Suppressor macrophage treated with lipopolysaccharide for 4 hours (primary cell): Measurements from ENCODE around the gene EML6.
"Not testable (repeated sequence)": the region's sequence is repeated elsewhere in the genome, so short reads cannot be mapped to it uniquely, and the experiment has no call there.

Source experiments
- DNase-seq: peaks from one replicate; pipeline ENCODE4 v3.0.0-alpha.2; 2020

EML6 gene

DNA sequence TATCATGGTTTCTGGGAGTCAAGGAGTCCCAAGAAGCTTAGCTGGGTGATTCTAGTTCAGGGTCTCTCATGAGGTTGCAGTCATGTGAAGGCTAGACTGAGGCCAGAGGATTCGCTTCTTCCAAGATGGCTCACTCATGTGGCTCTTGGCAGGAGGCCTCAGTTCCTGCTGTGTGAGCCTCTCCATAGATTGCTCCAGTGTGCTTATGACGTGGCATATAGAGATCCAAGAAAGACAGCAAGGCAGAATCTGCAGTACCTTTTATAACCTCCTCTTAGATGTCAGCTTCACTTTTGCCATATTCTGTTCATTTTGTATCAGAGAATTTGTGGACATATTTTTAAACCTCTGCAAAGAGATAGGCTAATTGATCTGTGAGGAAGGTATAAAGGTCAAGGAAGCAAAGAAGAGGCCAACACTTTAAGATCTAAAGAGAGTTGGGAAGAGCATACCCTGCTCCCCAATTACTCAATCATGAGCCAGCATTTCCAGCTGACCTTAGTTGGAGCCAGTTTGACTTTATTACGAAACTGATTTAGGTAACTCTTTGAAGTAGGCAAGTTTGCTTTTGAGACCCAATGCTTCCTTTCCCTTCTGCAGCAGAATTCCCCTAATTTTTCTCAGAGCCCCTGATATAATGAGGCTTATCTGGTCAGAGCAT lies 134.7 kb downstream of the EML6 start:
- DNase-seq = no peak

DNA sequence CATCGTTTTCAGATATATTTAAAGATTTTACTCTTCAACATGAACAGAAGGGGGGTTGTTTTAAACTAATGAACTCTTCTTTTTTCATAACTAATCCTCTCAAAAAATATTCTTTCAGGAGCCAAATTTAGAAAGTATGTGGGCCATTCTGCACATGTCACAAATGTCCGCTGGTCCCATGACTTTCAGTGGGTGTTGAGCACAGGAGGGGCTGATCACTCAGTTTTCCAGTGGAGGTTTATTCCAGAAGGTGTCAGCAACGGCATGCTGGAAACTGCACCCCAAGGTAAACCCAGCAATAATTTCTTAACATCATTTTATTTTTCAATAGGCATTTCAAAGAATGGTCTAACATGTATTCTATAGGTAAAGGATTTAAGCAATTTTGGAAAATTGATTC lies 136.0 kb downstream of the EML6 start:
- DNase-seq = no peak

DNA sequence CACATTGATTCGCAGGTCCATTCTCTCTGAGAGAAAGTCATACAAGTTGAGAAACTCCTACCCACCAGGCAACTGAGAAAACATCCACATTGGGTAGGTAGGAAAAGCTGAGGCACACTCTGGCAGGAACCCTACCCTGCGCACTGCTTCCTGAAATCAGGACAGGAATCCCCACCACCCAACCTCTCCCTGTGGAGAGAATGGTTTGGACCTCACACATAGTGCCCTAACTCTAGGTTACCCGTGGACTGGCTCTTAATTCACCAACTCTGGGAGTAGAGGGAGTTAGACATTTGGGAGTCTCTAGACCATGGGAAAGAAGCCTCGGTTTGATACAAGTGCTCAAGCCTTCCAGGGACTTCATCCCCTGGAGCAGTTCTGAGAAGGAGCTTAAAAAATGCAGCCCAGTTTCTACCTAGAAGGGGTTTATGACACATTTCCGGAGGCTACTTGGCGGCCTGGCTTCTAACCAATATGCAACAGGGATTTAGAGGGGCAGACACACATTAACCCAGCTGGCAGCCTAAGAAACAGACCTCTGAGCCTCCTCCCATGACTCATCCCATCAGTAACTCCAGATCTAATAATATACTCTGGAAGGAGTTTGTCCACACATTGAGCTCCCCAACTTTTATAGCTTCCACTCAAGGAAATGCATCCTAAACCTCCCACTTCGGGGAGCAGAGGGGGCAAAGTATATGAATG lies 136.7 kb downstream of the EML6 start:
- DNase-seq = no peak

DNA sequence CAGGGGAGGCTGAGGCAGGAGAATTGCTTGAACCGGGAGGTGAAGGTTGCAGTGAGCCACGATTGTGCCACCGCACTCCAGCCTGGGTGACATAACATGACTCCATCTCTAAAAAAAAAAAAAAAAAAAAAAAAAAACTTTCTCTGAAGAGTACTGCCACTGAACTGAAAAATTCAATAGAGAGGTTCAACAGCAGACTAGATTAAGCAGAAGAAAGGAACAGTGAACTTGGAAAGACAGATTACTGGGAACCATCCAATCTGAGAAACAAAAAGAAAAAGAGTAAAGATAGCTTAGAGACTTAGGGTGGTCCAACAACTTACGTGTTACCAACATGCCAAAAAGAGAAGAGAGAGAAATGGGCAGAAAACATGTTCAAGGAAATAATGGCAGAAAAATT lies 138.8 kb downstream of the EML6 start:
- DNase-seq = no peak

DNA sequence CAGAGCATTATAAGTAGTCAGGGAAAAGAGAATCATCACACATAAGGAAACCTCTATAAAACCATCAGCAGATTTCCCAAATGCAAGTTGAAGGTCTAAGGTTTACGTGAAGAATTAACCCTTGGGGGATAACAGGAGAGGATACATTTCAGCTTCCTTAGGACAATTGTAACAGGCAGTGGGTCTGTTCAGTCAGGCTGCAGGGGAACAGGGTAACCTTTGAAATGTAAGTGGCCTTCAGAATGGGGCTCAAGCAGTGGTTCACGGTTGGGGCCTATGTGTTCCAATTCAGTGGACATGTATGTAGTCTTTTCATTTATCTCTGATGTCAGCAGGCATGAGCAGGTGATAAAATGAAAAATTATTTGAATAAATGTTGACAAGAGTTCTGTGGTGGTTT lies 139.3 kb downstream of the EML6 start:
- no peak for DNase-seq

DNA sequence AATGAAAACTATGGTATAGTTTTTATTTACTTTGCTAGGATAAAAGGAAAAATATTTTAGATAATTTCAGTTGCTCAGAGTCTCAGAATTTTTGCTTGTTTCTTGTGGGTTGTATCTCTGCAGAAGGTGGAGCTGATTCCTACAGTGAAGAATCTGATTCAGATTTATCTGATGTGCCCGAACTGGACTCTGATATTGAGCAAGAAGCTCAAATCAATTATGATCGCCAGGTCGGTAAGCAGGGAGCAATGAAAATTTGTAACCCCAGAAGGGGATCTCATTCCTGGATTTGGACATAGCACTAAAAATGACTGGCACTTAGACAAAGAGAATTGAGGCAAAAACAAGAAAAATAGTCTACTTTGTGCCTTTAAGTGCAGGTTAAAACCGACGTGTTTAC lies 140.2 kb downstream of the EML6 start:
- DNase-seq = no peak

DNA sequence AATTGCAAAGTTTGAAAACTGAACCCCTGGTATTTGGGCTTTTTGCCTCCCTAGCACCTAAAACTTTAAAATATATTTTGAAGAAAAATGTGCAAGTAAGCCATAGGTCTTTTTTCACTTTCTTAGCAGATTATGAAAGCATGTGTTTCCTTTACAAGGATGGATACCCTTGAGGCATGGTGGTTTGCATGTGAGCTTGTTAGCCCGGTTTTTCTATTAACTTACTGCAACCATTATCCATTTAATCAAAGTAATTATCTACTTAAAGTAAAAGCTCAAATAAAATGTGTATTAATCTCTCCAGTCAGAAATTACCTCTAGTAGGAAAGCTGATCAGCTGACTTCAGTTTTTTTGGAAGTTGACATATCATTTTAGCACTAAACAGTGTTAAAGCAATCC lies 140.6 kb downstream of the EML6 start:
- DNase-seq = no peak

DNA sequence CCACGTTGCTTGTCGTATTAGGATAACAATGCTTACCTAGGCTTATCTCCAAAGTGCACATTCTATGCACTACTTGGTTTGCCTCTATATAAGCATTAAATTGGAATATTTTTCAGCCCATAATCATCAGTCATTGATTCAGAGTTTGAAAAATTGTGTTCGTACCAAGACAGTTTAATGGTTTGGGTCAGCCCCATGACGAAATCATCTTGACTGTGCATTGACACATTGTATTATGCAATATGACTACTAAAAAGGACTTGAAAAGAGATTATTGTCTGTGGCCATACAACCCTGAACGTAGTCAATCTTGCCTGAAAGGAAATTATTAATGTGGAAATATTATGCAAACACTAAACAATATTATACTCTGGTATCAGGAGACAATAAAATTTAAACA lies 141.3 kb downstream of the EML6 start:
- peak; percentile 28 for DNase-seq

DNA sequence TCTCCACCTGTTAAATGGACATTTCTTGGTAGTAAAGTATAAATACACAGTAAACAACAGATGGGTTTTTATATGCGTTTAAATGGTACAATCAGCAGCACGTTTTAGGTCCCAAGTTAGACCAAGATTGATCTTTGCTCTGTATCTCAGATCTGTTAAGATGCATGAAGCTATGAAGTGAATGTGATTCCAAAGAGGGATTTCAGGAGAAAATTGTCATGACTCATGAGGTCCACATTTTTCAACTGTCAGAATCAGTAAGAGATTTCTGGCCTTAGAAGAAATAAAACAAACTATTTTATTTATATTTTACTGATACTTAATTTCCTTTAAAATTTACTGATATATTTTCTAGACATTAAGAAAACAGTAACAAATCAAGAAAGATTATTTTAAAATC lies 142.7 kb downstream of the EML6 start:
- no peak for DNase-seq

DNA sequence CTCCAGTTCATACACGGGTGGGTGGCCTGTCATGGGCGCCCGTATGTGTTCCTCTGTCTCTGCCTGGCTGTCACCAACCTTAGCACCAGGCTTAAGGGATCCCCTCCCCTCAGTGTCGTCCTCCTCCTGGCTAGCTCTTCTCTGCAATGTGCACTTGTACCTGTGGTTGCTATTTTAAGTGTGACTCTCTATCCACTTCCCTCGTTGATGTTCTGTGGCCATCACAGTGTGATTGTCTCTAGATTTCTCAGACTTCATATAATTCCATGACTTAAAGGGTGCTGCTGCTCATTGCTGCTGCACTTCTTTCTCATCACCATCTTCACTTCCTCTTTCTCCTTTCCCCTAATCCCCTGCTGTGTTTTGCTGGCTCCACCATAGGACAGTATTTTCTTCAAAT lies 143.4 kb downstream of the EML6 start:
- DNase-seq = peak; percentile 24

DNA sequence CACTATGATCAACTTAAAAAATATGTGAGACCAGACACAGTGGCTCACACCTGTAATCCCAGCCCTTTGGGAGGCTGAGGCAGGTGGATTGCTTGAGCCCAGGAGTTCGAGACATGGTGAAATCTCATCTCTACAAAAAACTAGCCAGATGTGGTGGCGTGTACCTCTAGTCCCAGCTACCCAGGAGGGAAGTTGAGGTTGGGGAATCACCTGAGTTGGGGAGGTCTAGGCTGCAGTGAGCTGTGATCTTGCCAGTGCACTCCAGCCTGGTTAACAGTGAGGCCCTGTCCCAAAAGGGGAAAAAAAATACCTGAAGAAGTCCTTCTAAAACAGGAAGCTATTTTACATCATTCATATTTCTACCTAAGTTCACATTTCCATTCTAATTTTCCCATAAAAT lies 144.0 kb downstream of the EML6 start:
- no peak for DNase-seq

DNA sequence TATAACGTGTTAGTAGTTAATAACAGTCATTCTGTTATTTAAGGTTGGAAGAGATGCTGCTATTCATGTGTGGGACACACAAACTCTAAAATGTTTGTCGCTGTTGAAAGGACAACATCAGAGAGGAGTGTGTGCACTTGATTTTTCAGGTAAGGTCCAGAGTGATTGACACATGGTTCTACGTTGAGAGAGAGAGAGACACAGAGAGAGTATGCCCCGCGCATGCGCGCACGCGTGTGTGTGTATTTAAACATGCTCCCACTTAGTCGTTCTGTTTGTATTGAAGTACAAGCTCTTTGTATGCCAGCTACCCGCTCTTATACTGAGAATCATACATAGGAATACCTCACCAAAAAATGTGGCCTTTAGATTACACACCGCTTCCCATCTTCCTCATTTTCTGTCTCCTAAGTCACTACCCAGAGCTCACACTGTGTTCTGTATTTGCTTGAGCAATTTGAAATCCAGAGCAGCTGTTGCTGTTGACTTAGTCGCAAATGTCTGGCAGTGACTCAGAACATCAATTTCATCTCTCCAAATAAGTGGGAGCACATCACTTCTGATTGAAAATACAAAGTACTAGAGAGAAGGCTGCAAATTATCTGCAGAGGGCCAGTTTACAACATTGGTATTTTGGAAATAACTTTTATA lies 148.1 kb downstream of the EML6 start:
- DNase-seq = peak; percentile 4

DNA sequence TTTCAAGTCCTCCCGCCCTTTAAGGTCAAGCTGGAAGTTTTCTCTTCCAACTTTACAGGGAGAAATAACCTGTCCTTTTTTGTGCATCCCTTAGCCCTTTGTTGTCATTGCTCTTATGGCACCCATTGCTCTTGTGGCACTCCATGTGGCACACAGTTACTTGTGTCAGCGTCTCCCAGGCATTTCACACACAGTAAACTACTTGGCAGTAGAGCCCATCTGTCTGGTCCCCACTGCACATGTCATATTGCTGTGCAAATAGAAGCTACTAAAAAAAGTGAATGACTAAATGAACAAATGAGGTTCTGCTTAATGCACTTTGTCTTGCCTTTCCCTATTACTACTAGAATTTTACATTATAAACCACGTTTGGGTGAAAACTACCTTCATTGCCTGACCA lies 149.3 kb downstream of the EML6 start:
- no peak for DNase-seq

DNA sequence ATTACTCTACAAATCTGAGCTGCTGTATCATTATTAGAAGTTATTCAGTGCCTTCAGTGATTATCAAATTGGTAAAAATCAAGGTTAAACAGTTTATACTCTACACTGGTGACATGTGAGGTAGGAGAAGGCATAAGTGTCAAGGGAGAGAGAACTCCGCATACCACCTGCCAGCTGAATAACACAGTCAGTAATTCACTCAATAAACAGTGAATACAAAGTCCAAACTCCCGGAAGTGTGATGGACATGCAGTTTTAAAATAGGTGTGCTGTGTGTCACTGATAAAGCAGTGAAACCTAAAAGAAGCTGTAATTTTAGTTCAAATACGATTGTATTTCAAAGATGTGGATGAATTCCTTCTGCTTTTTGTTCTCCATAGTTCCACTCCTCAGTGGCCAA lies 149.8 kb downstream of the EML6 start:
- not testable (repeated sequence) for DNase-seq

DNA sequence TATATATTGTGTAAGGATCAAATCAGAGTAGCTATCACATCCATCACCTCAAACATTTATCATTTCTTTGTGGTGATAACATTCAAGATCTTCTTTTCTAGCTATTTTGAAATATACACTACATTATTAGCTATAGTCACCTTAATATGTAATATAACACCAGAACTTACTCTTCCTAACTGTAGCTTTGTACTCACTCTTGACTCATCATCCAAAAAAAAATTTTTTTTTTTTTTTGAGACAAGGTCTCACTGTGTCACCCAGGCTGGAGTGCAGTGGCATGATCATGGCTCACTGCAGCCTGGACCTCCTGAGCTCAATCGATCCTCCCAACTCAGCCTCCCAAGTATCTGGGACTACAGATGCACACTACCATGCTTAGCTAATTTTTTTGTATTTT lies 153.3 kb downstream of the EML6 start:
- DNase-seq = no peak

DNA sequence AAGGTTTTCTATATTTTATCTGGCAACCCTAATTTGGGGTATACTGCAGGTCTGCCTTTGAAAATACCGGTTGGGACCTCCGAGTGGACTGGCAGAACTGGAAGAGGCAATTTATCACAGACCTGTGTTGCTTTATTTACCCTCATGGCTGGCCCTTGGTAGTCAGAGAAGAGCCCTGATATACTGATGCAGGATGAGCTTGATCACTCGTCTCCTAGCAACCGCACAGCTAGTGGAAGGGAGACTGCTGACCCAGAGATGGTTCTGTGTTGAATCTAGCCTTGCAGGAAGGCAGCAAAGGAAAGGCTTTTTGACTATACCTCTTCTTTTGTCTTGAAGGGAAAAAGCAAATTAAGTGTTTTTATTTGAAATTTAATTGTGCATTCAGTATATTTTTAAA lies 154.7 kb downstream of the EML6 start:
- DNase-seq = no peak

DNA sequence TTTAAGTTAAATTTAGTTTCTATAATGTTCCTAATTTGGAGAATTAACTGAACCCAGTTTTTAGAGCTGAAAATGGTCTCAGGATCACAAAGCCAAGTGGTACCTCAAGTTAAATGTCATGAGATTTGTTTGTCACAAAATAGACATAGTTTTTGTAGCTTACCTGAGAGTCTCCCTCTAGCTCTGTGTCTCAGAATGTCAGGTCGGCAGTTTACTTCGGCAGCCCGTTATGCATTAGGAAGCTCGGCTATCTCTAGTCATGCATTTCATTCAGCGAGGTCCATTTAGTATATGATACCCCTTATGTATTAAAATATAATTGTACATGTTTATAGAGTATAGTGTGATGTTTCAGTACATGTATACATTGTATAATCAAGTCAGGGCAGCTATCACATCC lies 155.6 kb downstream of the EML6 start:
- no peak for DNase-seq

DNA sequence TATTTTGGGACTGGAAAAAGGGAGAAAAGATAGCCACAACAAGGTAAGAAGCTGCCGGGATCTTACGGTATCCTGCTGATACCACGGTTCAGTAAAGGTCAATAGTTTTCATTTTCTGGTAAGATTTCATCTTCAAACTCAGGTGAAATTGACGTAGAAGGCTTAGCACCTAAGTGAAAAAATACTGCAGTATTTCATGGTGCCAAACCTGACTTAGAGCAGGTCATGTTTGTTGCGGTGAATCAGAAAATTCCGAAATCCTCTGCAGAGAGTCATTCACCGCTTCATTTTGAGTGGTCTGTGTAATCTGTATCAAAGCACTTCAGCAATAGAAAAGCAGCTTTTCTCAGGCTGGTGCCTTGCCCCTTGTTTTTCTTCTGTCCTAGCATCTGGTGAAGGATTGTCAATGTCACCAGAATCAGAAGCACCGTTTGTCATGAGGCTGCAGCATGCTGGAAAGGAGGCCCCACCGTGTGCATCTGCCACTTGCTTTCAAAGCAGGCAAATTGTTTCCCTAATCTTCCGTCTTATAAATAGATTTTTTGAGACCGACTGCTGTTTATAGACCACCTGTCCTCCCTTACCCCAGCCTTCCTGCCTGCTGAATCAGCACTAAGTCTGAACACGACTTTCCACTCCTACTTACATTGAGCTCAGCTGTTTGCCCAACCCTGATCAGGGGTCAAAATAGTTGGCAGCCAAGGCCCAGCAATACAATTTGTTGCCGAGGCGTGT lies 156.3 kb downstream of the EML6 start:
- DNase-seq = no peak

DNA sequence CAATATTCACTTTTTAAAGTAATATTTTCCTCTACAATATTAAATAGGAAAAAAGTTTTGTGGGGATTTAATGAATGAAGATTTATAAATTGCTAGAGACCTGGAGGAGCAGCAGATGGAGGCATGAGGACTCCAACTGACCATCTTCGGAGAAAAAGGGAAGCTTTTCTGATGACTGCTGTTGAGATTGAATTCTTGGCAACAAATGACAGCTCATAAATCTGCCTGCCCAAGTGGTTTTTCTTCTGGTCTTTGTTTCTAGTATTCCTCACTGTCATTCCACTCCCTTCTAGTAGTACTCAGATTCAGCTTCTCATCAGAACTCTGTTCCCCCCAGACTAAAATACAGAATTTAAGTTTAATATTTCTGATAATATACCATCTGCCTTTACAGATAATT lies 157.0 kb downstream of the EML6 start:
- DNase-seq = no peak

DNA sequence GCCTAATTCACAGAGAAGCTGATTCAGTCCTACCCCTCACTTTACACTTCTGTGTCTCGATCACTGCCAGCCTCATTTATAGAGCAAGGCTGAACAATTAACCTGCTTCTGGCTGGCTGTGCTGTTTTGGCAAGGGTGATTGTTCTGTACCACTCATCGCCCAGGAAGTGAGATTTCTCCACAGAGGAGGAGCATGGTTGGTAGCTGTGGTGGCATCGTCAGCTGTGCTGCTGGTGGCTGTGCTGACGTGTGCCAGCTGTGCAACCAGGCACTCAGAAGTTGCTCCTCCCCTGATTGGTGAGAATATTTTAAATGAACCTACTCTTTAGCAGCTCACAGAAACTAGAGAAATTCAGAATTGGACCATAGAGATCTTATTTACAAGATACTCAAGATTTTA lies 158.3 kb downstream of the EML6 start:
- DNase-seq = no peak

DNA sequence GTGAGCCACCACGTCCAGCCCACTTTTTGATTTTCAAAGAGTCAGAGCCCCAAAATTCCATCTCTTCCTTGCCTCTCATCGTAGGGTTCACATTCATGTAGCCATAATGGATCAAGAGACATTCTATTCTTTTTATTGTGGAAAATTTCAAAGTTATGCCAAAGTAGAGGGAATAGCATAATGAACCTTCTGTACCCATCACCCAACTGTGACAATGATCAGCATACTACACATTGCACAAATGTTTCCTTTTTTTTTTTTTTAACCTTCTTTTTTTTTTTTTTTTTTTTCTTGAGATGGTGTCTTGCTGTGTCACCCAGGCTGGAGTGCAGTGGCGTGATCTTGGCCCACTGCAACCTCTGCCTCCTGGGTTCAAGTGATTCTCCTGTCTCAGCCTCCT lies 162.4 kb downstream of the EML6 start:
- DNase-seq = no peak

DNA sequence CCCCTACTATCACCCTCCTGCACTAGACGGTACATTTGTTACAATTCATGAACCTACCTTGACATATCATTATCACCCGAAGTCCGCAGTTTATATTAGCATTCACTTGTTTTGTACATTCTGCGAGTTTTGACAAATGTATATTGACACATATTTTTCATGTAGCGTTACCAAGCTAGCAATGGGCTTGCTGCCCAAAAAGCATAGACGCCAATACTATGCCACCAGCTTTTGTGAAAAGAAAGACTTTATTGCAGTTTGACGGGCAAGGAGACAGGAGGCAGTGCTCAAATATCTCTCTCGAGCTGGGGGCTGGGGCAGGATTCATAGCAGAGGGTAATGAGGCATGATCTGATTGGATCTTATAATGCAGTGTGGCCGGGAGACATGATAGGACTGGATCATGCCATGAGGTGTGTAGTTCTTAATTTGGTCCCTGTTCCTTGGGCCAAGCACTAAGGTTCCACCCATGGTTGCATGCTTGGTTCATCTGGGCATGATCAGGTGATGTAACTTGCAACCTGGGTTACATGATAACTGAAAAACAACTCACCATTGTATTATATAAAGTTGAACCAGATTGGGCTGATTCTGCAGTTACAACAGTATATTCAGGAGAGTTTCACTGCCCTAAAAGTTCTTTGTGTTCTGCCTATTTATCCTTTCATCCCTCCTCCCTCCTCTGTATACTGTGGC lies 164.5 kb downstream of the EML6 start:
- no peak for DNase-seq

DNA sequence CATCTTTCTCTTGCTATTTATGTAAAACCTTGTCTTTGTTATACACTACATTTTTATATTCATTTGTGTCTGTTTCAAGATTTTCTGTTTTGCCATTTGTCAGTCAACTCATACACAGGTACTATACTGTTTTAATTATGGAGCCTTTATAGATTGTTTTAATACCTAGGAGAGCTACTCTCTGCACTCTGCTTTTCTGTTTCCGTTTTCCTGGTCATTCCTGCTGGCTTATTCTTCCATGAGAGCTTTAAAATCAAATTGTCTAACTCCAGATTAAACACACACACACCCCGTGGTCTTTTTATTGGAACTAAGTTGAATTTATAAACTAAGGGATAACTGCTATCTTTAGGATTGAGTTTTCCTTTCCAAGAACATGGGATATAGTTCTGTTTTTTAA lies 165.6 kb downstream of the EML6 start:
- no peak for DNase-seq
